ENCODE measurements around the gene ARMC5. TPM values are rescaled to one million over a fixed set of nuclear protein-coding genes. Genes with fewer than 3 reads are reported as not detected.
A peak's percentile ranks its signal among the peaks of the same experiment; 100 is the strongest.

Gene ARMC5
- total RNA-seq, 3 donors from 2014 or later: 5.3 to 7.2 (median 6.9) TPM

DNA sequence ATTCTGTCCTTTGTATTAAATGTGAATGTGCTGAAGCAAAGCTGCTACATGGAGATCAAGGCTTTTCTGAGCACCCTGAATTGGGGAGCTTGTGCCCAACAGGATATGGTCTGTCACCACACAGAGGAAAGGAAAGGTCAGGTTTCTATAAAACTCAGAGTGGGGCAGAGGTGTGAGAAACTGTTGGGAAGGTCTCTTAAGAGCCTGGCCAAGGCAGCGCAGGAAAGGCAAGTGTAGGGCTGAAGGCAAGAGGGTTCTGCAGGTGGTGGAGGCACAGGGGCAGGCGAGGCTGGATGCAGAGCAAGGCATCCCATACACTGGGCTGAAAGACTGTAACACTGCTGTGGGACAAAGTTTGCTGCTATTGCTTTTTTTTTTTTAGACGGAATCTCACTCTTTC, 39.3 kb upstream of the ARMC5 start:
- Histone ChIP-seq H3K36me3 (no peaks in the 10 kb centered on the region), H3K4me3 (no peak overlapping the region), H3K27ac (no peak overlapping the region), H3K9me3 (no peaks in the 10 kb centered on the region), H3K4me1 (no peaks in the 10 kb centered on the region), H3K27me3 (peaks cover 0 to 9% of the 10 kb centered on the region in 2 donors)
- TF ChIP-seq CTCF (IDR thresholded peaks at IDR 0.05) (no peak), POLR2AphosphoS5 (IDR thresholded peaks at IDR 0.05) (no peak), POLR2A (IDR thresholded peaks at IDR 0.05) (no peak)
- DNase-seq (ENCODE audit: low spot score in 2 of 2): no peak
- intact Hi-C loops (cut with DNase I; ENCODE audit: low total_unique reads): no loop called here

DNA sequence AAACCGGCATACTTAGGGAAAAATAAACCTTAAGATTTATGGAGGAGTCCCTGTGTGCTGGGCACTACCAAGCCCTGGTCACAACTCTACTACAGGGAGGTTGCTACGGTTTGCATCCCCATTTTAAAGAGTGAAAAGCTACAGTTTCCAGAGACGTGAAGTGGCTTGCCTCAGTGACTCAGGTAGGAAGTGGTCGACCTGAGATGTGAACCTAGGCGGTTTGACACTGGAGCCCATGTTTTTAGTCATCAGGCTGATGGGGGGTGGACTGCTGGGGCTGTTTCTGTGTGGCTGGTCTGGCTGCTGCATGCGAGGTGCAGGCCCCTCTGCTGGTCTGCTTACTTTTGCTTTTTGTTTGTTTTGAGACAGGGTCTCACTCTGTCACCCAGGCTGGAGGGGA, 37.7 kb upstream of the ARMC5 start:
- no peak for TF ChIP-seq CTCF (IDR thresholded peaks at IDR 0.05)
- no peak for TF ChIP-seq POLR2A (IDR thresholded peaks at IDR 0.05)
- TF ChIP-seq POLR2AphosphoS5 (IDR thresholded peaks at IDR 0.05): no peak
- H3K27me3 ChIP-seq: peaks cover 0 to 9% of the 10 kb centered on the region in 2 donors
- H3K27ac ChIP-seq: no peak overlapping the region
- intact Hi-C loops (cut with DNase I; ENCODE audit: low total_unique reads): no loop called here
- no peaks in the 10 kb centered on the region for H3K36me3 ChIP-seq
- no peaks in the 10 kb centered on the region for H3K9me3 ChIP-seq
- DNase-seq (ENCODE audit: low spot score in 2 of 2): no peak
- H3K4me1 ChIP-seq: no peaks in the 10 kb centered on the region
- no peak overlapping the region for H3K4me3 ChIP-seq

DNA sequence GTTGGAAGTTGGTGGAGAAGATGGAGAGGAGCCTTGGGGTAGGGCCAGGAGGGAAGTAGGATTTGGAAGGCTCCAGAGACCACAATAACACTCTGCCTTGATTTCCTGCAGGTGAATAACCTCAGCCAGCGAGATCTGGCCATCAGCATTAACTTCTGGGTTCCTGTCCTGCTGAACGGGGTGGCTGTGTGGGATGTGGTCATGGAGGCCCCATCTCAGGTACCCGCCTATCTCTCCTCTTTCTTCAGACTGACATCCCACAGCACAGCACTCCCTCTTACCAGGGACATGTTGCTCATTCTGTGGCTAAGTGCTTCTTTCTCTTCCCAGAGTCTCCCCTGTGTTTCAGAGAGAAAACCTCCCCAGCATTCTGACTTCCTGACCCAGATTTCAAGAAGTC, 36.1 kb upstream of the ARMC5 start:
- intact Hi-C loops (cut with DNase I; ENCODE audit: low total_unique reads): no loop called here
- no peak overlapping the region for H3K4me3 ChIP-seq
- TF ChIP-seq CTCF (IDR thresholded peaks at IDR 0.05) (no peak), POLR2A (IDR thresholded peaks at IDR 0.05) (no peak), POLR2AphosphoS5 (IDR thresholded peaks at IDR 0.05) (no peak)
- H3K27me3 ChIP-seq: peaks cover 0 to 9% of the 10 kb centered on the region in 2 donors
- no peaks in the 10 kb centered on the region for H3K36me3 ChIP-seq
- no peaks in the 10 kb centered on the region for H3K9me3 ChIP-seq
- H3K4me1 ChIP-seq: no peaks in the 10 kb centered on the region
- no peak overlapping the region for H3K27ac ChIP-seq
- DNase-seq (ENCODE audit: low spot score in 2 of 2): no peak

DNA sequence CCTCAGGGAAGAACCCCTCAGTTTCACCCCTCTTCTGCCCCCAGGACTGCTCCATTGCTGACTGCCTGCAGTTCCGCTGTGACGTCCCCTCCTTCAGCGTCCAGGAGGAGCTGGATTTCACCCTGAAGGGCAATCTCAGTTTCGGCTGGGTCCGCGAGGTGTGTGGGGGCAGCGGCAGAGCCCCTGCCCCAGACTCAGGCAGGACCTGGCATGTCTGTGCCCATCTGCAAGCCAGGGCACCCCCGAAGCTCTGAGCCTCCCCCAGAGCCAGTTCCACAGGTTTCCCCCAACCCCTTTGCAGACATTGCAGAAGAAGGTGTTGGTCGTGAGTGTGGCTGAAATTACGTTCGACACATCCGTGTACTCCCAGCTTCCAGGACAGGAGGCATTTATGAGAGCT, 35.5 kb upstream of the ARMC5 start:
- DNase-seq (ENCODE audit: low spot score in 2 of 2): no peak
- no peaks in the 10 kb centered on the region for H3K36me3 ChIP-seq
- TF ChIP-seq POLR2AphosphoS5 (IDR thresholded peaks at IDR 0.05): no peak
- no peak for TF ChIP-seq POLR2A (IDR thresholded peaks at IDR 0.05)
- no peak for TF ChIP-seq CTCF (IDR thresholded peaks at IDR 0.05)
- intact Hi-C loops (cut with DNase I; ENCODE audit: low total_unique reads): no loop called here
- no peak overlapping the region for H3K27ac ChIP-seq
- H3K4me3 ChIP-seq: no peak overlapping the region
- H3K9me3 ChIP-seq: no peaks in the 10 kb centered on the region
- no peaks in the 10 kb centered on the region for H3K4me1 ChIP-seq
- H3K27me3 ChIP-seq: peaks cover 0 to 9% of the 10 kb centered on the region in 2 donors

DNA sequence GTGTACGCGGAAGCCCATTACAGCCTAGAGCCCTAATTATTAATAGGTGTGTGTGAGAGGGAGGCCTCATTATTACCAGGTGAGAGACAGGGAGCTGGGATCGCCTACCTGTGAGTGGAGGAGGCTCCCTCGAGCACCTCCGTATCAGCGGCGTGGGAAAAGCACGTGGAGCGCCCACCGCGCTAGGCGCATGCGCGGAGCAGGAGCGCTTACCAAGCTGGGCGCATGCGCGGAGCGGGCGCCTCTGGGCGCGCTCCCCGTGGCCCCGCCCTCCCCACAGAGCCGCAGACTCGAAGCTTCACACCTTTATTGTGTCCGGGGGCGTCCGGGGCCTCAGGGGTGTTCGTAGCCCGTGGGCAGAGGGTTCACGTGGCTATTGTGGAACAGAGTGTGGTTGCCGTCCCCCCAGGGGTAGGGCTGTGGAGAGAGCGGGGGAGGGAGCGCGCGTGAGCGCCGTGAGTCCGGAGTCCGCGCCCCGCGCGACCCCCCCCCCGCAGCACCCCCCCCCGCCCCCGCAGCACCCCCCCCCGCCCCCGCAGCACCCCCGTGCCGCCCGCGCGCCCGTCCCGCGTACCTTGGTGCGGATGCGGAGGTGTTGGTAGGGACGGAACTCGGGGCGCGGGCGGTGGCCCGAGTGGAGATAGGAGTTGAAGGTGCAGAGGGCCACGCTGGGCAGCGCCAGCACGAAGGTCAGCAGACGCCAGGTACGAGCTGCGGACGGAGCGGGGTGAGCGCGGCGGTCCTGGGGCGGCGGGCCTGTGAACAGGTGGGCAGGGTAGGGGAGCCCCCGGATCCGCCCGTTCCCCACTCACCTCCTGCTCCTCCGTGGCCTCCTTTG, 31.6 kb upstream of the ARMC5 start:
- no peak overlapping the region for H3K27ac ChIP-seq
- intact Hi-C loops (cut with DNase I; ENCODE audit: low total_unique reads): no loop called here
- H3K36me3 ChIP-seq: no peaks in the 10 kb centered on the region
- no peaks in the 10 kb centered on the region for H3K4me1 ChIP-seq
- peak overlapping the region; percentile 35 to 75 (median 55) for H3K4me3 ChIP-seq
- DNase-seq (ENCODE audit: low spot score in 2 of 2): no peak
- no peak for TF ChIP-seq POLR2AphosphoS5 (IDR thresholded peaks at IDR 0.05)
- TF ChIP-seq CTCF (IDR thresholded peaks at IDR 0.05): no peak
- no peak for TF ChIP-seq POLR2A (IDR thresholded peaks at IDR 0.05)
- H3K27me3 ChIP-seq: peaks cover 0 to 2% of the 10 kb centered on the region in 2 donors
- H3K9me3 ChIP-seq: no peaks in the 10 kb centered on the region
